ENCODE data around the gene RNF217.
A peak's percentile ranks its signal among the peaks of the same experiment; 100 is the strongest.

The RNF217 gene

DNA sequence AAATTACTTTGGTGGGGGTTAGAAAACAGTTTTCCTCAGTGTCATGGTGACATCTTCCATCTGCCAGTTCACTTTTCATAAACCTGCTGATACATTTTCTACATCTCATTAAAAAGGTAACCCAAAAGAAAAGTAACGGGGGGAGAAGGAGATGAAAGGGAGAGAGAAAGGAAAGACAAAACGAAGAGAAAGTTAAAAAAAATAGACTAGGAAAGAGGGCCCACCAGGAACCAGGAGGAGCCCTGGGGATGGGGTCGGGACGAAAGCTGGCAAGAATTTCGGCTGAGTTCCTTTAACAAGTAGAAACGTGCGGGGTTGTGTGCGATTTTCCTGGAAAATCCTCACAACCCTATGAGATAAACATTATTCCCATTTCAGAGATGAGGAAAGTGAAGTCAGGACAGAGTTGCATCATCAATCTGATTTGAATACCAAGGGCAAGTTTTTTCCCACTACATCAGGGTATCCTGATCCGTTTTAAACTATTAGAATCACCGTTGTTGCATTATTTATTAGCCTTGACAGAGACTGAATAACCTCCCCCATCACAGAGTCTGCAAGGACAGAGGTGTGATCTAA, 137.9 kb downstream of the RNF217 start:
- no peak overlapping the region for H4K8ac ChIP-seq (ENCODE audit: low read depth, low read length)
- H2BK12ac ChIP-seq (ENCODE audit: low read length), result peak overlapping the region; percentile 94
- no peak overlapping the region for H2BK5ac ChIP-seq (ENCODE audit: low read depth, low read length, poor library complexity)
- H3K4me2 ChIP-seq (ENCODE audit: low read length), result peak overlapping the region; percentile 62
- no peak overlapping the region for H2AFZ ChIP-seq (ENCODE audit: insufficient read depth, low read length, poor library complexity)
- DNase-seq, result peak in 1 of 2 donors; percentile 64
- H3K27ac ChIP-seq (ENCODE audit: low read depth, low read length), result peak overlapping the region; percentile 55
- no peaks in the 10 kb centered on the region for H3K27me3 ChIP-seq (ENCODE audit: insufficient read depth, low read length)
- H4K12ac ChIP-seq (ENCODE audit: low read depth, low read length), result no peak overlapping the region
- H3K79me1 ChIP-seq (ENCODE audit: low read length), result peaks cover 12% of the 10 kb centered on the region
- no peak overlapping the region for H2BK120ac ChIP-seq (ENCODE audit: insufficient read depth, low read length, poor library complexity)
- H2AK5ac ChIP-seq (ENCODE audit: low read length), result no peak overlapping the region
- no peak overlapping the region for H3K9ac ChIP-seq (ENCODE audit: low read length)
- H3K79me2 ChIP-seq (ENCODE audit: control insufficient read depth, insufficient read depth, low read length, poor library complexity), result peaks cover 2% of the 10 kb centered on the region
- no CpG with 5 or more reads among the region's 10 CpGs for WGBS (ENCODE audit: extremely low coverage, insufficient coverage, insufficient read length)
- H3K9me3 ChIP-seq (ENCODE audit: insufficient read depth, low read depth, low read length), result no peaks in the 10 kb centered on the region
- H3K4ac ChIP-seq (ENCODE audit: low read depth, low read length), result no peak overlapping the region
- H3K23ac ChIP-seq (ENCODE audit: low read length), result no peak overlapping the region
- H3K14ac ChIP-seq (ENCODE audit: low read length), result no peak overlapping the region
- peaks cover 5 to 10% of the 10 kb centered on the region in 2 experiments for H3K4me1 ChIP-seq (ENCODE audit: control insufficient read depth in 1 of 2, insufficient read depth in 2 of 2, low read length in 2 of 2)
- H4K91ac ChIP-seq (ENCODE audit: low read depth, low read length), result no peak overlapping the region
- no peak overlapping the region for H3K18ac ChIP-seq (ENCODE audit: low read length)
- H3K36me3 ChIP-seq (ENCODE audit: control insufficient read depth in 1 of 2, insufficient read depth in 2 of 2, low read length in 2 of 2), result no peaks in the 10 kb centered on the region
- H3K4me3 ChIP-seq (ENCODE audit: low read depth, low read length), result no peak overlapping the region

GRCh38 chr6:125101128-125101527, 138.9 kb downstream of the RNF217 start:
- Histone ChIP-seq H4K12ac (ENCODE audit: low read depth, low read length) (no peak overlapping the region), H2BK5ac (ENCODE audit: low read depth, low read length, poor library complexity) (peak overlapping the region; percentile 64), H3K4me3 (ENCODE audit: low read depth, low read length) (no peak overlapping the region), H3K4me1 (ENCODE audit: control insufficient read depth in 1 of 2, insufficient read depth in 2 of 2, low read length in 2 of 2) (peaks cover 5 to 11% of the 10 kb centered on the region in 2 experiments), H3K9ac (ENCODE audit: low read length) (no peak overlapping the region), H3K79me1 (ENCODE audit: low read length) (peaks cover 13% of the 10 kb centered on the region), H4K91ac (ENCODE audit: low read depth, low read length) (peak overlapping the region; percentile 58), H3K4me2 (ENCODE audit: low read length) (no peak overlapping the region), H3K27me3 (ENCODE audit: insufficient read depth, low read length) (no peaks in the 10 kb centered on the region), H2BK12ac (ENCODE audit: low read length) (no peak overlapping the region), H3K4ac (ENCODE audit: low read depth, low read length) (no peak overlapping the region), H2AFZ (ENCODE audit: insufficient read depth, low read length, poor library complexity) (no peak overlapping the region), H3K36me3 (ENCODE audit: control insufficient read depth in 1 of 2, insufficient read depth in 2 of 2, low read length in 2 of 2) (no peaks in the 10 kb centered on the region), H2AK5ac (ENCODE audit: low read length) (no peak overlapping the region), H3K23ac (ENCODE audit: low read length) (no peak overlapping the region), H4K8ac (ENCODE audit: low read depth, low read length) (no peak overlapping the region), H3K18ac (ENCODE audit: low read length) (peak overlapping the region; percentile 26), H3K14ac (ENCODE audit: low read length) (no peak overlapping the region), H2BK120ac (ENCODE audit: insufficient read depth, low read length, poor library complexity) (peak overlapping the region; percentile 40), H3K79me2 (ENCODE audit: control insufficient read depth, insufficient read depth, low read length, poor library complexity) (peaks cover 2% of the 10 kb centered on the region), H3K9me3 (ENCODE audit: insufficient read depth, low read depth, low read length) (no peaks in the 10 kb centered on the region), H3K27ac (ENCODE audit: low read depth, low read length) (peak overlapping the region; percentile 80)
- no peak for DNase-seq
- WGBS (ENCODE audit: extremely low coverage, insufficient coverage, insufficient read length), result 29% methylated on average over 1 of the region's 1 CpG

DNA sequence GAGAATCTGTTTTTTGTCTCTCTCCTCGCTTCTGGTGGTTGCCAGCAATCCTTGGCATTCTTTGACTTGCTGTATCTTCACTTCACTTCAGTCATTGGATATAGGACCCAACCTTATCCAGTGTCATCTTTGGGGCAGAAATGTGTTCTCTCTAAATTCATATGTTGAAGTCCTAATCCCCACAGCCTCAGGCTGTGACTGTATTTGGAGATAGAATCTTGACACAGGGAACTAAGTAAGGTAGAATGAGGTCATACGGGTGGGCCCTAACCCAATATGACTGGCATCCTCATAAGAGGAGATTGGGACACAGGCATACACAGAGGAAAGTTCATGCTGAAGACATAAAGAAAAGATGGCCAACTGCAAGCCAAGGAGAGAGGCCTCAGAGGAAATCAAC, 139.4 kb downstream of the RNF217 start:
- WGBS (ENCODE audit: extremely low coverage, insufficient coverage, insufficient read length), result no CpG with 5 or more reads among the region's 2 CpGs
- Histone ChIP-seq H4K12ac (ENCODE audit: low read depth, low read length) (no peak overlapping the region), H2AFZ (ENCODE audit: insufficient read depth, low read length, poor library complexity) (no peak overlapping the region), H3K36me3 (ENCODE audit: control insufficient read depth in 1 of 2, insufficient read depth in 2 of 2, low read length in 2 of 2) (no peaks in the 10 kb centered on the region), H3K18ac (ENCODE audit: low read length) (no peak overlapping the region), H2BK5ac (ENCODE audit: low read depth, low read length, poor library complexity) (peak overlapping the region; percentile 67), H3K9me3 (ENCODE audit: insufficient read depth, low read depth, low read length) (no peaks in the 10 kb centered on the region), H3K4me1 (ENCODE audit: control insufficient read depth in 1 of 2, insufficient read depth in 2 of 2, low read length in 2 of 2) (peaks cover 5 to 11% of the 10 kb centered on the region in 2 experiments), H3K79me2 (ENCODE audit: control insufficient read depth, insufficient read depth, low read length, poor library complexity) (peaks cover 2% of the 10 kb centered on the region), H3K4ac (ENCODE audit: low read depth, low read length) (peak overlapping the region; percentile 6), H3K79me1 (ENCODE audit: low read length) (peaks cover 13% of the 10 kb centered on the region), H3K27ac (ENCODE audit: low read depth, low read length) (peak overlapping the region; percentile 80), H3K4me2 (ENCODE audit: low read length) (no peak overlapping the region), H3K14ac (ENCODE audit: low read length) (no peak overlapping the region), H3K4me3 (ENCODE audit: low read depth, low read length) (no peak overlapping the region), H2AK5ac (ENCODE audit: low read length) (no peak overlapping the region), H3K27me3 (ENCODE audit: insufficient read depth, low read length) (no peaks in the 10 kb centered on the region), H3K23ac (ENCODE audit: low read length) (no peak overlapping the region), H2BK120ac (ENCODE audit: insufficient read depth, low read length, poor library complexity) (peak overlapping the region; percentile 92), H4K8ac (ENCODE audit: low read depth, low read length) (no peak overlapping the region), H3K9ac (ENCODE audit: low read length) (no peak overlapping the region), H4K91ac (ENCODE audit: low read depth, low read length) (peak overlapping the region; percentile 58), H2BK12ac (ENCODE audit: low read length) (peak overlapping the region; percentile 46)
- peak; percentile 96 for DNase-seq

DNA sequence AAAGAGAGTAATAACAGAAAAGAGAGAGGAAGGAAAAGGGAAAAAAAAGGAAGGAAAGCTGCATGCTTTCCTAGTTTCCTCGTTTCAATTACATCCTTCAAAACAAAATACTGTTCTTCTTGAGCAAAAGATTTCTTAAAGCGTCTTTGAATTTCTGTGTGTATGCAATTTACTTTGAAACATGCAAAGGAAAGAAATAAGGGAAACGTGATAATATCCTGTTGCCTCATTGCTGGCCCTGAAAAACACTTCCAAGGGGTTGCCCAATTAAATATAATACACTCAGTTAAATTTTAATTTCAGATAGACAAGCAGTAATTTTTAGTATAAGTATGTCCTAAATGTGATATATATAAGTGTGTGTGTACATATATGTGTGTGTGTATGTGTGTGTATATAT, 140.2 kb downstream of the RNF217 start:
- Histone ChIP-seq H2AFZ (ENCODE audit: insufficient read depth, low read length, poor library complexity) (no peak overlapping the region), H3K4me3 (ENCODE audit: low read depth, low read length) (no peak overlapping the region), H3K27ac (ENCODE audit: low read depth, low read length) (peak overlapping the region; percentile 80), H3K9me3 (ENCODE audit: insufficient read depth, low read depth, low read length) (no peaks in the 10 kb centered on the region), H3K4me1 (ENCODE audit: control insufficient read depth in 1 of 2, insufficient read depth in 2 of 2, low read length in 2 of 2) (peaks cover 5 to 11% of the 10 kb centered on the region in 2 experiments), H4K8ac (ENCODE audit: low read depth, low read length) (no peak overlapping the region), H2AK5ac (ENCODE audit: low read length) (no peak overlapping the region), H3K36me3 (ENCODE audit: control insufficient read depth in 1 of 2, insufficient read depth in 2 of 2, low read length in 2 of 2) (no peaks in the 10 kb centered on the region), H2BK120ac (ENCODE audit: insufficient read depth, low read length, poor library complexity) (no peak overlapping the region), H3K18ac (ENCODE audit: low read length) (no peak overlapping the region), H3K4me2 (ENCODE audit: low read length) (no peak overlapping the region), H3K9ac (ENCODE audit: low read length) (no peak overlapping the region), H2BK5ac (ENCODE audit: low read depth, low read length, poor library complexity) (peak overlapping the region; percentile 88), H3K4ac (ENCODE audit: low read depth, low read length) (no peak overlapping the region), H3K27me3 (ENCODE audit: insufficient read depth, low read length) (no peaks in the 10 kb centered on the region), H3K23ac (ENCODE audit: low read length) (no peak overlapping the region), H4K12ac (ENCODE audit: low read depth, low read length) (no peak overlapping the region), H3K79me1 (ENCODE audit: low read length) (peaks cover 13% of the 10 kb centered on the region), H2BK12ac (ENCODE audit: low read length) (no peak overlapping the region), H3K14ac (ENCODE audit: low read length) (peak overlapping the region; percentile 80), H4K91ac (ENCODE audit: low read depth, low read length) (no peak overlapping the region), H3K79me2 (ENCODE audit: control insufficient read depth, insufficient read depth, low read length, poor library complexity) (peaks cover 2% of the 10 kb centered on the region)
- no CpG with 5 or more reads among the region's 3 CpGs for WGBS (ENCODE audit: extremely low coverage, insufficient coverage, insufficient read length)
- DNase-seq, result peak in 1 of 2 donors; percentile 13
